ENCODE measurements around the gene NLE1. TPM values are rescaled to one million over a fixed set of nuclear protein-coding genes. Genes with fewer than 3 reads are reported as not detected.
"Not testable (repeated sequence)": the region's sequence is repeated elsewhere in the genome, so short reads cannot be mapped to it uniquely, and the experiment has no call there.

The NLE1 gene
- total RNA-seq, 1 experiment from 2014 or later, result 35.5 TPM

DNA sequence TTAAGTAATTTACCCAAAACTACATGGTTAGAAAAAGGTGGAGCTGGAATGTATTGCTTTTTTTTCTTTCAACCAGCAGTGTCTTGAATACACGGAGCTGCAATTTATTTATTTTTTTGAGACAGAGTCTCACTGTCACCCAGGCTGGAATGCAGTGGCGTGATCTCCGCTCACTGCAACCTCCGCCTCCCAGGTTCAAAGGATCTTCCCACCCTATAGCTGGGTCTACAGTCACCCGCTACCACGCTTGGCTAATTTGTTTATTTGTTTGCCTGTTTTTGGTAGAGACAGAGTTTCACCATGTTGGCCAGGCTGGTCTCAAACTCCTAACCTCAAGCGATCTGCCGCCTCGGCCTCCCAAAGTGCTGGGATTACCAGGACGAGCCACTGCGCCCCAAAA lies 51.4 kb downstream of the NLE1 start:
- H3K4me1 ChIP-seq (ENCODE audit: control insufficient read depth, insufficient read depth, low read length), result peaks cover 12% of the 10 kb centered on the region
- H3K27me3 ChIP-seq (ENCODE audit: control insufficient read depth, insufficient read depth, low read length); H3K36me3 ChIP-seq (ENCODE audit: control insufficient read depth, insufficient read depth, low read length); intact Hi-C loops (cut with micrococcal nuclease; ENCODE audit: unreplicated experiment); POLR2A ChIA-PET; in situ Hi-C loops (cut with HindIII; ENCODE audit: low pct_unique_long_range_greater_than_20kb, low sequenced_read_pairs); DNase-seq (ENCODE audit: low read depth, low spot score); ATAC-seq; CTCF ChIA-PET; H3K27ac ChIP-seq (ENCODE audit: low read length); H3K4me3 ChIP-seq (ENCODE audit: low read depth in 2 of 2, low read length in 2 of 2); BruUV-seq (replicated peaks); H3K9me3 ChIP-seq (ENCODE audit: control insufficient read depth, insufficient read depth, low read depth, low read length): not testable (repeated sequence)

GRCh38 chr17:35089586-35090296 lies 52.4 kb downstream of the NLE1 start:
- H3K4me3 ChIP-seq (ENCODE audit: low read depth in 2 of 2, low read length in 2 of 2), result peak overlapping the region; percentile 30 to 67
- no peak for DNase-seq (ENCODE audit: low read depth, low spot score)
- intact Hi-C loops (cut with micrococcal nuclease; ENCODE audit: unreplicated experiment), result loop anchor here (2.0 kb wide), 1 partner anchor 89 kb away; no protein-coding TSS in a partner anchor
- no peaks in the 10 kb centered on the region for H3K9me3 ChIP-seq (ENCODE audit: control insufficient read depth, insufficient read depth, low read depth, low read length)
- in situ Hi-C loops (cut with HindIII; ENCODE audit: low pct_unique_long_range_greater_than_20kb, low sequenced_read_pairs), result no loop called here
- TF ChIP-seq, protein P1, sequence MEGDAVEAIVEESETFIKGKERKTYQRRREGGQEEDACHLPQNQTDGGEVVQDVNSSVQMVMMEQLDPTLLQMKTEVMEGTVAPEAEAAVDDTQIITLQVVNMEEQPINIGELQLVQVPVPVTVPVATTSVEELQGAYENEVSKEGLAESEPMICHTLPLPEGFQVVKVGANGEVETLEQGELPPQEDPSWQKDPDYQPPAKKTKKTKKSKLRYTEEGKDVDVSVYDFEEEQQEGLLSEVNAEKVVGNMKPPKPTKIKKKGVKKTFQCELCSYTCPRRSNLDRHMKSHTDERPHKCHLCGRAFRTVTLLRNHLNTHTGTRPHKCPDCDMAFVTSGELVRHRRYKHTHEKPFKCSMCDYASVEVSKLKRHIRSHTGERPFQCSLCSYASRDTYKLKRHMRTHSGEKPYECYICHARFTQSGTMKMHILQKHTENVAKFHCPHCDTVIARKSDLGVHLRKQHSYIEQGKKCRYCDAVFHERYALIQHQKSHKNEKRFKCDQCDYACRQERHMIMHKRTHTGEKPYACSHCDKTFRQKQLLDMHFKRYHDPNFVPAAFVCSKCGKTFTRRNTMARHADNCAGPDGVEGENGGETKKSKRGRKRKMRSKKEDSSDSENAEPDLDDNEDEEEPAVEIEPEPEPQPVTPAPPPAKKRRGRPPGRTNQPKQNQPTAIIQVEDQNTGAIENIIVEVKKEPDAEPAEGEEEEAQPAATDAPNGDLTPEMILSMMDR (IDR thresholded peaks at IDR 0.05), result peak; percentile 72
- TF ChIP-seq POLR2AphosphoS5 (IDR thresholded peaks at IDR 0.05; ENCODE audit: low read depth, low read length), result no peak; the same call in 1 of the 2 replicates
- peak; percentile 62 for ATAC-seq
- no peaks in the 10 kb centered on the region for H3K36me3 ChIP-seq (ENCODE audit: control insufficient read depth, insufficient read depth, low read length)
- no TSS peak for BruUV-seq (replicated peaks)
- CTCF ChIA-PET, result interaction anchor here (0.8 to 1.2 kb wide), 2 partner anchors 13 to 53 kb away, joined by 3 to 6 read pairs; no protein-coding TSS in a partner anchor
- POLR2A ChIA-PET, result no interaction called here
- H3K27me3 ChIP-seq (ENCODE audit: control insufficient read depth, insufficient read depth, low read length), result no peaks in the 10 kb centered on the region
- peaks cover 16% of the 10 kb centered on the region for H3K4me1 ChIP-seq (ENCODE audit: control insufficient read depth, insufficient read depth, low read length)
- H3K27ac ChIP-seq (ENCODE audit: low read length), result peak overlapping the region; percentile 90

DNA sequence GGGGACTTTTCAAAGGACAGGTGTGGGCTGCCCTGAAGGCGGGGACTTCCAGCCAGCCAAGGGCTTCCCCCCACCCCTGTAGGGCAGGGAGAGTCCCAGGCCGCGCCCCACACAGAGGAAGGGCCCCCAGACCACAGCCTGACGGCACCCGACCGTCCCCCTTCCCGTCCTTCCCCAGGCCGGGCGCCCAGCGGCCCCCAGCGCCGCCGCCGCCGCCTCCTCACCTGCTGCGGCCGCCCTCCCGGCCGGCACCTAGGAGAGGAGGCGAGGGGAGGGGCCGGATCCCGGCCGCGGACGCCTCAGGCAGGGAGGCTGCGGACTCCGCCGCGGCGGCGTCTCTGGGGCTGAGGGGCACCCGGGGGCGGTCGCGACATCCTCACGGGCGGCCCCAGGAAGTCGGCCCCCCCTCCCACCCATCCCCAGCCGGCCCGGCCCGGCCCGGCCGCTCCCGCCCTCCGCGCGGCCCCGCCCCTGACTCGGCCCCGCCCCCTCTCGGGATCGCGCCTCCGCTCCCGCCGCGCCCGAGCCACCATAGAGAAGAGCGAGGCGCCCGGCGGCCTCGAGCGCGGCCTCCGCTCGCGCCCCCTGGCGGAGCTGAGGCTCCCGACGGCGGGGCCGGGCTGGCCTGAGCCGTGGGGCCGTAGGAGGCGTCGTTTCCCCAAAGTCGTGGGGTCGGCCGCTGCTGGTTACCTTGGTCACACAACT lies 53.1 kb downstream of the NLE1 start:
- DNase-seq (ENCODE audit: low read depth, low spot score) (no peak), ATAC-seq (peak; percentile 92)
- peaks cover 20% of the 10 kb centered on the region for H3K4me1 ChIP-seq (ENCODE audit: control insufficient read depth, insufficient read depth, low read length)
- intact Hi-C loops (cut with micrococcal nuclease; ENCODE audit: unreplicated experiment), result loop anchor here (2.0 kb wide), 1 partner anchor 88 kb away; no protein-coding TSS in a partner anchor
- ChIA-PET POLR2A (no interaction called here), CTCF (interaction anchor here (1.2 kb wide), 1 partner anchor 14 kb away, joined by 6 read pairs; no protein-coding TSS in a partner anchor)
- H3K27ac ChIP-seq (ENCODE audit: low read length), result peak overlapping the region; percentile 90
- BruUV-seq (replicated peaks), result no TSS peak
- no peaks in the 10 kb centered on the region for H3K36me3 ChIP-seq (ENCODE audit: control insufficient read depth, insufficient read depth, low read length)
- in situ Hi-C loops (cut with HindIII; ENCODE audit: low pct_unique_long_range_greater_than_20kb, low sequenced_read_pairs), result no loop called here
- no peaks in the 10 kb centered on the region for H3K27me3 ChIP-seq (ENCODE audit: control insufficient read depth, insufficient read depth, low read length)
- H3K4me3 ChIP-seq (ENCODE audit: low read depth in 2 of 2, low read length in 2 of 2), result peak overlapping the region; percentile 72 to 95
- no peaks in the 10 kb centered on the region for H3K9me3 ChIP-seq (ENCODE audit: control insufficient read depth, insufficient read depth, low read depth, low read length)
- TF ChIP-seq REST (IDR thresholded peaks at IDR 0.05; ENCODE audit: insufficient read depth in 1 of 2, low read depth in 2 of 2, low read length in 1 of 2) (0 out of 4 replicates have a peak, but pooled peaks of 1 of the 2 experiments have one; percentile 38), POLR2AphosphoS5 (IDR thresholded peaks at IDR 0.05; ENCODE audit: low read depth, low read length) (peak; percentile 57), TCF7L2 (IDR thresholded peaks at IDR 0.05; ENCODE audit: low read depth, low read length) (no peak), SIN3A (IDR thresholded peaks at IDR 0.05; ENCODE audit: borderline replicate concordance, insufficient read depth, low read depth, low read length) (peak; percentile 50; the same call in 1 of the 2 replicates)
- TF ChIP-seq, protein P1 (IDR thresholded peaks at IDR 0.05), result peak; percentile 95
